DMS 273 (cell line): ENCODE results near the gene KRT74.

Experiments
- DNase-seq: peaks from one replicate; lab custom pipeline; 2025; ENCODE audit not compliant: unreplicated experiment; lab: John Stamatoyannopoulos, UW

KRT74 gene

DNA sequence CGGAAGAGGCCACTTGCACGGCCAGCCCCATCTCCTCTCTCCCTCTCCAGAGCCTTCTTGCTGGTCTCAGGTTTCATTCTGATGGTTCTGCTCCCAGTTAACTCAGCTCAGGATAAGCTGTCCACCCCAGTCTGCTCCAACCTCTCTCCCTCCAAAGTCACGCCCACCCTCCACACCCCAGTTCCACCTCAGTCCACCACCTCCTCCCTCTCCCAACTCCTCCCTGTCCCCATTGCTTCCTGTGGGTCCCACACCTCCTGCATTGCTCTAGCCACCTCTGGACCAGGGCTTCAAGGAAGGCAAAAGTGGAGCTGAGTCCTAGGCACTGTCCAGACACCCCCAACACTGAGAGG lies 33.8 kb downstream of the KRT74 start:
- DNase-seq, result no peak

DNA sequence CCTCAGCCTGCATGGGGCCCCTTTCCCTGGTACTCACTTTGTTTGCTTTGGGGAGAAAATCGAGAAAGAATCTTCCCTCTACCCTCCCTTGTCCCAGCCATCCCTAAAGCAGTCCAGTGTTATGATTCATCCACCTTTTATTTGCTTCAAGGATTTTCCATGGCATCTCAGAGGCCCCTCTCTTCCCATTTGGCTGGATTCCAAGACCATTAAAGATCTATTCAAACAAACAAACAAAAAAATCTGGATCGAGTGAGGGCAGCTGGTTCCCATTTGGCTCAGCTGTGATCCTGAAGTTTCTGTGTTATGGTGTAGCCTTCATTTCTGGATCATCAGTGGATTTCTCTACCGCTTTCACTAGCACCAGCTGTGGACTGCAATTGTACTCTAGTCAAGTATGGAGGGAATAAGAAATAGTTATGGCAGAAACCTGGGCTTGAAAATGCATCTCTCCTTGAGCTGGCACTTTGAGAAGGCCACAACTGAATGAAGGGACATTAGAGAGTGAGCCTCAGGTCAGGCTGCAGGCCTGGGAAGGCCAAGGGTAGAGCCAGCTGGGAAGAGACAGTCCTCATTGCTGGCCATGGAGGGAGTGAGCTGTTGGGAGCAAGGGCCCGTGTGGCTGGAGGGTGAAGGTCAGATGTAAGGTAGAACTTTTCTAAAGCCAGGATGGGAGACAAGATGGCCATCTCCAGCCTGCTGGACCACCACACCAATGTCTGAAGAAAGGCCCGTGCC lies 34.4 kb downstream of the KRT74 start:
- DNase-seq, result peak; percentile 33

DNA sequence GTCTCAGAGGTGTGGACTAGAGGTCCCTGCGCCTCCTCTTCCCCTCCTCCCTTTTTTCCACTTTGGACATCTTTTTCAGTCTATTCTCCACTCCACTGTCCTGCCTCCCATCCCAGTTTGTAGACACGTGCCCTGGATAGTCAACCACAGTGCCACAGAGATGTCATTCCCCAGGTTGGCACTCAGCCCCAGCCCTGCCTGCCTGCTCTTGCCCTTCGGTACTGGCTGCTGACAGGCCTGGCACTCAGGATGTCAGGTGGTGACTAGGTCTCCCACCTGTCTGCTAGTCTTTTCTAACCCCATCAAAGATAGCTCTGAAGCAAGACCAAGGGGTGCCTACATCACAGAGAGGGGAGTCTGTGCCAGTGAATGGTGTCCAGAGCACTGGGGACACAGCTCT lies 36.5 kb downstream of the KRT74 start:
- DNase-seq, result no peak

DNA sequence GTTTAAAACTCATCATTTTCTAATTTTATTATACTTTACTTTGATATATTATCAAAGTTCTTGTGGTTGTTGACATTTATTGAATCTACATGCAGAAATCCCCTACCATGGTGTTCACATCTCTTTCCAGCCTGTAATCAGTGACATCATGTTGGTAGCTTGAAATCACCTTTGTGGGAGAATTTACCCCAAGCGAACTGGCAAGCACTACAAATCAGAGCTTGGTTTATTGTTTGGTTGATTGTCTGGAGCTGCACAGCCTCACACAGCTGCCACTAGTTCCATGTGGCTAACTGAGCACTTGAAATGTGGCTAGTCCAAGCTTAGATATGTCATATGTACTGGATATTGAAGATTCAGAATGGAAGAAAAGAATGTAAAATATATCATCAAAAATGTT lies 38.1 kb downstream of the KRT74 start:
- DNase-seq, result no peak

DNA sequence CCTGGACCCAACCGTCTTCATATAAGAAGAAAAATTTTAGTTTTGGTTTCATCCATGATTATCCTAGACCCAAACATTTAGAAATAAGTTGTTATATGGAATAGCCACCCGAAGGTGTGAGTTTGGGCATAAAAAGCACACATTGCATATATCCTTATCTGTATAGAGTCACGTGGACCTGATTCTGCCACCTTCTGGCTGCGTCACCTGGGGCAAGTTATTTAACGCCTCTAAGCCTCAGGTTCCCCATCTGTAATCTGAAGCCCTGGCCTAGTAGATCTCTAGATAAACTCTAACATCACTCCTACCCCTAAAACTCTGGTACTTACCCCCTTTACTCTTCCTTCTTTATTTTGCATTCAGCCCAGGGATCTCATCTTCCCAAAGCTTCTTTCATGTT lies 39.2 kb downstream of the KRT74 start:
- no peak for DNase-seq

DNA sequence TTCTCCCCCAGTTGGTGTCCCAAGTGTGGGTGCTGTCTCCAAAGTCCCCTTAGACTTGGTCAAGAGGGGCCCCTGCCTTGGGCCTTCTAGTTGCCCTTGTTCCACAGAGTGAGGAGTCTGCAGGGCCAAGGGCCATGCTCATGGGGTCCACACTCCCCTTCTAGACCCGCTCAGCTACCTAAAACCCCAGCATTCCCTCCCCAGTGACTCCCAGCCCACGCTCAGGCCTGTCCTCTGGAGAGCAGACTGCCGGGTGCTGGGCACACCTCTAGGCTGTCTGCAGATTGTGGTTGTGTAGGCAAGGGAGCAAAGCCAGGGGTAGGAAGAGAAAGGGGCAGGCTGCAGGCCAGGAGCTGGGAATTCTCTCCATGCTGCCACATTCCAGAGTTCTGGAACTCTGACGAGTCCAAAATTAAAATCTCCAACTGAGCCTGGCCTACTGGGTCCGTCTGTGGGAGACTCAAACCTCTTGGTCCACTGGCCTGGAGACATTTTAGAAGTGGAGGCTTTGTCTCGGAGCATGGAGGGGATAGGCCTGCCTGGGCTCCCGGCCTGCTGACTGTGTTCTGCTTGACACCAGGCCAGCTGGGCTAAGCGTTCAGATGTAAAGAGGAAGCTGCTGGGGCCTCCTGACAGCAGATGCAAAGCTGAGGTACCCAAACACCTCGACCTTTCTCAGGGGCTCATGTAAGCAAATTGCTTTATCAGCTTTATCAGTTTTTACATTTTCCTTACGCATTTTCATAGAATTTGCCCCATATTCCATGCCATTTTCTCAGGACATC lies 39.8 kb downstream of the KRT74 start:
- no peak for DNase-seq

DNA sequence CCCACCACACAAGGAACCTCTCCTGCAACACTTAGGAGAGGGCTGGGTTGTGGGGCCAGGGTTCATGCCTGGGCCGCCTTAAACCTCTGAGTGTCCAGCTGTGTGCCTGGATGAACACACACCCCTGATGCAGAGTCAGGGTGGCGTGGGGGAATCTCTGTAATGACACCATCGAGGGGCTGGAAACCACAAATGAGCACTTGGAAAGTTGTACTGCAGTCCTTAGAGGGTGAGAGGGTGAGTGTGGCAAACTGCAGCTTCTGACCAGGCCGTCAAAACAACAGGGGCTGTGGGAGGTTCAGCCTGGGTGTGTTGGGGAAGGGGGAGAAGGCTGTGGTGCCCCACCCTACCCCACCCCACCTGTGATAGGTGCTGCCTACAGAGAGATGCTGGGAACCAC lies 41.0 kb downstream of the KRT74 start:
- DNase-seq, result no peak

DNA sequence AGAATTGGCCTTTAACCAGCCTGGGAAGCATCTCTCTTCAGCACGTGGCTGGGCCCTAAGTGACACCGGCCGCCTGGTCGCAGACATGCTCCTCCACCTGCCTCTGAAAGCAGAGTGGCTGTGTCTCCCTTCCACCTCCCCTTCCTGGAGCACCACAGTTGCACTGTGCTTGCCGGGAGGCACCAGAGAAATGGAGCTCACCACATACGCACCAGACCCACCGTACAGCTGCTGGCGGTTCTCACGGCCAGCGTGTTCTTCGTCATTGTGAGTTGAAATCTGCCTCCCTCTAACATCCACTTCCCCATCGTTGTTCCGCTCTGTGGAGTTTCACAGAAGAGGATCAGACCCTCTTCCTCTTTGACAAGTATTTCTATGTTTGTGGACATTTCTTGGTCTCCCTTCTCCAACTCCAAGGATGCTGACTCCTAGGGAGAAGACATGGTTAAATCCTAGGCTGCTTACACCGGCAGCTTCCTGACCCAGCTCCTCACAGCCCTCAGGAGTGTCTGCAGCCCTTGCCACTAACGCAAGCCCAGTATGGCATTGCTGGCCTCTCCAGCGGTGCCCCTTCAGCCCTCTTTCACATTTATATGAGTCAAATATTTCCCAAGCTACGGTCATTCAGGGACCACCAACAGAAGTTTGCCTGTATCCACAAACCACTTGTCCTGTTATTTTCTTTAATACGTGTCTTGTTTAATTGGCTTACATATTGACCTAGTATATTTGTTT lies 41.9 kb downstream of the KRT74 start:
- DNase-seq, result no peak

DNA sequence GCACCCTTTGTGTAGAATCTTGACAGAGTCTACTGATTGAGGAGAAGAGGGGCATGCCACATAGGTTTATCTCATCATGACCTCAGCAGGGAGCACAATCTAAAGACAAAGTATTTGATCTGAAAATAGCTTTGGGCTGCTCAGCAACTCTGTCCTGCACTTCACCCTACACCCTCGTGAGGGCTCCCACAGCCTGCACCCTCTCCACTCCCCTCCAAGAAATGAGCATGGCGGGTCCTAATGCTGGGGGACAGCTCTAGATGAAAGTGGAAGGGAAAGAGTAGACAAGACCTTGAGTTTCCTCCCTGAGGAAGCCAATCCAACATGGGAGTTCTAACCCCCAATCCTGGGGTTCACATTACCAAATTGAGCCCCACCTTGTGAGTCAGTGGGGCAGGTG lies 42.7 kb downstream of the KRT74 start:
- no peak for DNase-seq

DNA sequence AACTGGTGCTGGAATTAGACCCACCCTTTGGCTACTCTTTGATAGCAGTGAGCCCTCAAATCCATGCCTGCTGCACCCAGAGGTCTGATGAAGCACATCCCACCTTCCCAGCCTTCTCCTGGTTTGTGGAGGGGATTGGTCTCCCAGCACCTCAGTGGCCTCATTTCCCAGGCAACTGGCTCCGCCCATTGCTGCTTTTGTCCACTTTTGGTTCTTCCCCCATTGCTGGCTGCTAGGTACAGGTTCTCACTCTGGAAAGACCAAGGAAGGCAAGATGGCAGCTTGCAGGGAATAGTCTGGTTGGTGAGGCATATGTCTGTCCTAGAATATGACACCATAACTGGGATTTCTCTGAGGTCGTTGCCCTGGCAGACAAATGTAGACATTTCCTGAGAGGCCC lies 43.3 kb downstream of the KRT74 start:
- DNase-seq, result no peak

DNA sequence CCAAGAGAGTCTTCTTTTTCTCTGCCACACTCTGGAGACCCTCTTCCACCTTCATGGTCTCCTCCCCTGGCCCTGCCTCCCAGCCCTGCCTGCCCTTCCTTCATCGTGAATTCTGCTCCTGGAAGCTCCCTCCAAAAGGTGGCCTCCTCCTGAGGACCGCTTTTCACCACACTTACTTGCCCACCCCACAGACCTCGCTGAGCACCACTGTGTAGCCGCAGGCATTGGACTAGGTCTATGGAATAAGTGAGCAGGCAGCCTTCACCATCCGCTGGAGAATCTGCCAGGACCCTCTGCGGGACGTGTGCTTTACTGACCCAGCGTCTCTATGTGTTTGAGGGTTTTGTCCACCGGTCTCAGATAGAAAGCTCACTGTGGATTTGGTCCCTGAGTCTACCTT lies 43.8 kb downstream of the KRT74 start:
- DNase-seq, result no peak

DNA sequence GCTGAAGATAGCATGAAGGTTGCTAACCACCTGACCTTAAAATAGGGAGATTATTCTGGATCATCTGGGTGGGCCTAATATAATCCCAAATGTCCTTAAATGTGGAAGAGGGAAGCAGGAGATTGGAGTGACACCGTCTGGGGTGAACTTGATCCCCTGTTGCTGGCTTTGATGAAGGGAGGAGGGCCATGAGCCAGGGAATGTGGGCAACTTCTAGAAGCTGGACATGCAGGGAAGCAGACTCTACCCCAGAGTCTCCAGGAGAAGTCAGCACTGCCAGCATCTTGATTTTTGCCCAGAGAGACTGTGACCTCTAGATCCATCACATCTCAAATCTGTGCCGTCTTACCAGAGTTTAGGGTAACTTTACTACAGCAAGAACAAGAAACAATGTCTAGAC lies 44.2 kb downstream of the KRT74 start:
- DNase-seq, result no peak

DNA sequence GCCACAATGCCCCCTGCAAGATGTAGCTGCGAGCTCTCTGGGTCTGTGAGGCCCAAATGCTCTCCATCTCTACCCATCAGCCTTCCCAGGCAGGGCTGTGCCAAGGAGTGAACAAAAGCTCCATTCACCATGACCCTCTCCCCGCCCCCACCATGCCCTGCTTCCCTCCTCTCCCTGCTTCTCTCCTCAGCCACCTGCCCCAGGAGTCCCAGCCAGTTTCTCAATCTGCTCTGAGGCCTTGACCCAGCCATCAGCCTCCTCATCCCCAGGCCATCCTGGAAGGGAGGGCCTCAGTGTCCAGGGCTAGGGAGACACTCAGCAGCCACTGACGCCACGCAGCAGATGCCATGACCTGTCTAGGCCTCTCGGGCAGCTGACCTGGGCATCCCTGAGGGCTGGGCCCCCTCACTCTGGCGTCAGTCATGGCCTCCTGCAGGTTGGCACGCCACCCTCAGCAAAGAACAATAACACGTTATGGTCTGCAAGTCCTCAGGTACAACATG lies 45.0 kb downstream of the KRT74 start:
- no peak for DNase-seq

DNA sequence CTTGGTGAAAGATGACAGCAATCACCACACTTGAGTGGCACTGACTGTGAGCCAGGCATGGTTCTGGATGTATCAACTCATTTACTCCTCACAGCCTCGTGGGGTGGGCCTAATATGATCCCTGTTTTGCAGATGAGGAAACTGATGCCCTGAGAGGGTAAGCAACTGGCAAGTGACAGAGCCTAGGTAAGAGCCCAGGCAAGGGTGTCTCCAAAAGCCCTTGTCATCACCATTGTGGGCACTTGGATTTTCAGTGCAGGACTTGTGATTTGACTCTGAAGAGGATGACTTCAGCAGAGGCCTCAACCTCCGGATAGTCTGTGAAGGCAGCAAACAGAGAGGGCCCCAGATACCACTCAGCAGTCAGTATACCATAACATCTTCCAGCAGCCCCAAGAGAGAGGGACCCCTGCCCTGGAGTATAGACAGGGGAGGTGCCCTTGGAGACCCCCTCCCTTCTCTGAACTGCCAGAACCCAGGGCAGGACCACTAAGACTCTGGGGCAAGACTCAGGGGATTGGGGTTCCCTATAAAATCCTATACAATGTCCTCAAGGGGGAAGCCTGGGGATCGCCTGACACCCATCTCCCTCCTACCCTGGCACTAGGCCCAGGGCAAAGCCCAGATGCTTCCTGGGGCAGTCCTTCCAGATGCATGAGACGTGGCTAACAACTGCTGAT lies 46.4 kb downstream of the KRT74 start:
- DNase-seq, result no peak

DNA sequence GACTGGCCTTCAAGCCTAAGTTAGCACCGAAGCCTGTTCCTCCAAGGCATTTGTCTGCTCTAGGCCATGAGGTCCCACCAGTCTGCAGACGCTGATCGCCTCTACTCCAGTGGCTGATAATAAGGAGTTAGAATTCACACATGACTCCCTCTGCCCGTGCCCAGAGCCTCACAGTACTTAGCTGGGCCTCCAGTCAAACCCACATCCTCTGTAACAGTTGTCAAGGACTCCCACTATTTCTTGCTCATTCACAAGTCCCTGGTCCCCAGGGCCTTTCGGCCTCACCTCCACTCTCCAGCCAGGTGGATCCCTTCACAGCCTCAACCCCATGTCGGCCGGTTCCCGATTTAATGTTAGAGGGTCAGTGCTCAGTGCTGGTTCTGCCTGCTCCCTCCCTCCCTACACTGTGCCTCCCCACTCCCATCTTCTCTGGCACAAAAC lies 47.1 kb downstream of the KRT74 start:
- no peak for DNase-seq

DNA sequence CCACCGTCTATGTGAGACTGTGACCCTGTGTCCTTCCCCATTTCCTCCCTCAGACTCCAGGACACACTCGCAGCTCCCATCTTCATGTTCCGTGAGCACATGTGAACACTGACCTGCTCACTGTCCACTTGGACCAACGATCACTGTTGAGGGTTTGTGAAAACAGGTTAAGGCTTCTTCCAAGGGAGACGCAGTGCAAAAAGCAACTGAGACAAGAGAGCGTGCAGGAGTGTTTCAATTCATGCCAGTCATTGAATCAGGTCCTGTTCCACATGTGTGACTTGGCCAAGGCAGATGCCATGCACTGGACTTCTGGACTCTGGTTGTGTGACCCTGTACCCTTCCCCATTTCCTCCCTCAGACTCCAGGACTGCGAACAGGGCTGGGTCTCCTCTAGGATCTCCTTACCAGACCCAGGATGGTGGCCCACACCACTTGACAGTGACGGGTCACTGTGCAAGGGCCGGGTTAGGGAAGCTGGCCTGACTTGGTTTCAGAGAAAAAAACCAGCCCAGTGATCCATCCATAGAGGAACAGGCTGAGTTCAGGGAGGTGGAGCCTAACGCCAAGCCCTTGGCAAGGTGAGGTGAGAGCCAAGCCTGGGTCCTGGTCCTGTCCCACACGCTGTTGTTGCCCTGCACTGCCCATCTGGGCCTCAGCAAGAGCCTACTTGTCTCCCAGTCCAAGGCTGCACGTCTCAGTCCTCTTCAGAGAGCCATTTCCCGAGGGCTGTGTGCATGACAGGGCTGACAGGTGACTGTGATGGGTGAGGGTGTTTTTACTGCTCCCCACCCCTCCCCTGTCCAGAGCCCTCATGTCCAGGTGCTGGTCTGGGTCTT lies 47.8 kb downstream of the KRT74 start:
- no peak for DNase-seq

DNA sequence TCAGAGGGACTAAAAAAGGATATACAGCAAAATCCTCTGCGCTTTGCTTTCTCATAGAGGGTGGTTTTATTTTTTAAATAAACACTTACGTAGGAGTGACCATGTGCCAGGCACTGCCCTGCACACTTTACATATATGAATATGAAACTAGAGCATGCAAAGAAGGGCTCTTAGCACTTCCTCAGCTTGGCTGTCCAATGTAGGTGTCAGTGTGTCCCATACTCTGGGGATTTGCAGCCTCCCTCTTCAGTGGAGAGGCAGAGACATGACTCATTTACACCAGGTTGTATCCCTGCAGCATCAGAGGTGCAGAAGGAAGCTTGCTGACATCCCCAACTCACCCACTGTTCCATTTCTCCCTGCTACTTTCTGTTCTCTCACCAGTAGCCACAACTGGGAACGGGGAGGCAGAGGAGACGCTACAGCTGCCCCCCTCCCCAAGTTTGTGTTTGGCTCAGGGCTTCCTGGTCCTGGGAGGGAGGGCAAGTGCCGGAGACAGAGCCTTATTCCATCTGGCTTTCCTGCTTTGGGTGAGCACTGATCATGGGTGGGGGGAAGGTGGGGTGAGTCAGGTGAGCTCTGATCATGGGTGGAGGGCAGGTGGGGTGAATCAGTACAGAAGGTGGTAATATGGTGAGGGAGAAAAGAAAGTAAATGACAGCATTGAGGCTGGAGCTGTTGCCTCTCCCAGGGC lies 48.6 kb downstream of the KRT74 start:
- DNase-seq, result no peak

DNA sequence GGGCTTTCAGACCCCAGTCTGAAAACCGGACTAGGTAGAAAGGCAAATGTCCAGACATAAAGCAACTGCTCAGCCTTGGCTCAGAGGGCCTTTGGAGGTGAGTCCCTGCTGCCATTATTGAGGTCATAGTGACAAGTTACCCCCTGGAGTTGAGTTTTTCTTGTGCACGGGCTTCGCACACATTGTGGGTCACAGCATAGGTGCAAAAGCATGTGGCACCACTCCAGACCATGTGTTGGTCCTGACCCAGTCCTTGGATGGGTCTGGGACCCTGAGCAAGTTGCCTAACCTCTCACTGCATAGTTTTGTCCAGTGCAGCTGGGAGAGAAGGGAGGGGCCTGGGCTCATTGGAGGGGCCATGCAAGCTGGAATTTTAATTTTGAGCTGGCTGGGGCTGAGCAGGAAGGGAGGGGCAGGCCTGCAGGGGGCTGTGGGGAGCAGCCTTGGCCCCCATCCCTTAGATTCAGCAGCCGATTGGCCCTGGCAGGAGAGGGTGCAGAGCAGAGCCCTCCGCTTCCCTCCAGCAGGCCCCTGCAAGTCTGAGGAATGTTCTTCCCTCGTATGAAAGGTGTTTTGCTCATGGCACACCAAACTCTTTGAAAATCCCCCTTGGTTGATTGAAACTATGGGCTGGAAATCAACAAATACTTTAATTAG lies 49.3 kb downstream of the KRT74 start:
- no peak for DNase-seq

DNA sequence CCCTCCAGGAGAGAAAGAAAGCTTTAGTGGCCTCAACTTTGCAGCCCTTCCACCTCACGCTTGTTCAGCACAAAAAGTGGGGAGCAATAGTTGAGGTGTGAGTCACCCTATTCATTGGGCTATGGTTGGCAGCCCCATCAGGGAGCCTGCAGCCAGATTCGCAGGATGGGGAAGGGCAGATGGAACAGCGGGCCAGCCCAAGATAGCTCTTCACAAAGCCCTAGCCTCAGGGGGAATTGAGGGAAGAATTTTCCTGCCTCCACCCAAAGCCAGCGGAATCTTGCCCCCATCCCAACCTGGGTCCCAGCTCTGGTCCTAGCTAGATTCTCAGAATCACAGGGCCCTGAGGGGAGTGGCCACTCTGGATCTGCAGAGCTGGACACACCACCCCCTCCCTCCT lies 49.8 kb downstream of the KRT74 start:
- DNase-seq, result no peak
